ENCODE data around the gene C1QTNF9B.
"Not testable (repeated sequence)": the region's sequence is repeated elsewhere in the genome, so short reads cannot be mapped to it uniquely, and the experiment has no call there.

The C1QTNF9B gene

GRCh38 chr13:23897452-23897919 lies at the start of gene C1QTNF9B:
Gene C1QTNF9B, minus strand, starts transcription at chr13:23897502.
- H3K27me3 ChIP-seq (ENCODE audit: control insufficient read depth in 1 of 2, insufficient read depth in 2 of 2, low read length in 2 of 2); H3K4me1 ChIP-seq (ENCODE audit: insufficient read depth, low read length); H3K9me3 ChIP-seq (ENCODE audit: low read length); H3K36me3 ChIP-seq (ENCODE audit: insufficient read depth, low read length); H3K9ac ChIP-seq (ENCODE audit: low read length); H3K4me3 ChIP-seq (ENCODE audit: low read depth in 1 of 2, low read length in 2 of 2); H3K27ac ChIP-seq (ENCODE audit: low read depth, low read length): not testable (repeated sequence)

GRCh38 chr13:23946900-23947299 lies 49.6 kb upstream of the C1QTNF9B start:
- H3K9ac ChIP-seq (ENCODE audit: low read length), result no peak overlapping the region
- no peaks in the 10 kb centered on the region for H3K4me1 ChIP-seq (ENCODE audit: insufficient read depth, low read length)
- no peaks in the 10 kb centered on the region for H3K27me3 ChIP-seq (ENCODE audit: control insufficient read depth in 1 of 2, insufficient read depth in 2 of 2, low read length in 2 of 2)
- no peak overlapping the region for H3K27ac ChIP-seq (ENCODE audit: low read depth, low read length)
- H3K4me3 ChIP-seq (ENCODE audit: low read depth in 1 of 2, low read length in 2 of 2), result no peak overlapping the region
- H3K9me3 ChIP-seq (ENCODE audit: low read length), result no peaks in the 10 kb centered on the region
- no peaks in the 10 kb centered on the region for H3K36me3 ChIP-seq (ENCODE audit: insufficient read depth, low read length)

DNA sequence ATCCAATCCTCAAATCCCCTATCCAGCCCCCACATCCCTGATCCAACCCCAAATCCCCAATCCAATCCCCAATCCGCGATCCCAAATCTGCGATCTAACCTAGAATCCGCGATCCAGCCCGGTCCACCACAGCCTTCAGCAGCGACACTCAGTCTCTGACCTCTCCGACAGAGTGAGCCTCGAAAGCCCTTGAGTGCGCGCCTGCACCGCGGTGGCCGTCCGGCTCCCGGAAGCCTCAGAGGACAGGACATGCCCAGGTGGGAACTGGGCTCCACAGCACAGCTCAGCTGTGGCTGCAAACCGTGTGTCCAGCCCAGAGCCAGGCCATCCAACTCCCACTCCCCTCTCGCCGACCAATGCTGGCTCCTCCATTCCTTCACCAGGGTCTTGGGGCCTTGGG lies 48.8 kb upstream of the C1QTNF9B start:
- Histone ChIP-seq H3K27ac (ENCODE audit: low read depth, low read length) (no peak overlapping the region), H3K4me3 (ENCODE audit: low read depth in 1 of 2, low read length in 2 of 2) (no peak overlapping the region), H3K9ac (ENCODE audit: low read length) (no peak overlapping the region), H3K36me3 (ENCODE audit: insufficient read depth, low read length) (no peaks in the 10 kb centered on the region), H3K4me1 (ENCODE audit: insufficient read depth, low read length) (no peaks in the 10 kb centered on the region), H3K9me3 (ENCODE audit: low read length) (no peaks in the 10 kb centered on the region), H3K27me3 (ENCODE audit: control insufficient read depth in 1 of 2, insufficient read depth in 2 of 2, low read length in 2 of 2) (no peaks in the 10 kb centered on the region)

GRCh38 chr13:23945612-23946011 lies 48.3 kb upstream of the C1QTNF9B start:
- Histone ChIP-seq H3K4me3 (ENCODE audit: low read depth in 1 of 2, low read length in 2 of 2) (no peak overlapping the region), H3K9ac (ENCODE audit: low read length) (no peak overlapping the region), H3K9me3 (ENCODE audit: low read length) (no peaks in the 10 kb centered on the region), H3K36me3 (ENCODE audit: insufficient read depth, low read length) (no peaks in the 10 kb centered on the region), H3K4me1 (ENCODE audit: insufficient read depth, low read length) (no peaks in the 10 kb centered on the region), H3K27me3 (ENCODE audit: control insufficient read depth in 1 of 2, insufficient read depth in 2 of 2, low read length in 2 of 2) (no peaks in the 10 kb centered on the region), H3K27ac (ENCODE audit: low read depth, low read length) (no peak overlapping the region)

- H3K36me3 ChIP-seq (ENCODE audit: insufficient read depth, low read length), result no peaks in the 10 kb centered on the region
These were observed 43.9 kb upstream of the C1QTNF9B start for GRCh38 chr13:23941211-23941610.

DNA sequence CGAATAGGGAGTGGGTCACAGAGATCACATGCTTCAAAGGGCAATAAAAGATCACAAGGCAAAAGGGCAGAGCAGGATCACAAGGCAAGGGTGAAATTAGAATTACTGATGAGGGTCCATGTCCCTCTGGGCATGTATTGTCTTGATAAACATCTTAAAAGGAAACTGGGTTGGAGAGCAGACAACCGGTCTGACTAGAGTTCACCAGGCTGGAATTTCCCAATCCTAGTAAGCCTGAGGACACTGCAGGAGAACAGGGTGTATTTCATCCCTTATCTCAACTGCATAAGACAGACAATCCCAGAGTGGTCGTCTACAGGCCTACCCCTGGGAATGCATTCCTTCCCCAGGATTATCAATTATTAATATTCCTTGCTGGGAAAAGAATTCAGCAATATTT lies 42.4 kb upstream of the C1QTNF9B start:
- not testable (repeated sequence) for H3K9me3 ChIP-seq (ENCODE audit: low read length); H3K4me1 ChIP-seq (ENCODE audit: insufficient read depth, low read length); H3K4me3 ChIP-seq (ENCODE audit: low read depth in 1 of 2, low read length in 2 of 2); H3K27me3 ChIP-seq (ENCODE audit: control insufficient read depth in 1 of 2, insufficient read depth in 2 of 2, low read length in 2 of 2); H3K27ac ChIP-seq (ENCODE audit: low read depth, low read length); H3K36me3 ChIP-seq (ENCODE audit: insufficient read depth, low read length); H3K9ac ChIP-seq (ENCODE audit: low read length)

More at GRCh38 chr13:23941211-23941610, 43.9 kb upstream of the C1QTNF9B start:
- Histone ChIP-seq H3K27ac (ENCODE audit: low read depth, low read length) (no peak overlapping the region), H3K9me3 (ENCODE audit: low read length) (no peaks in the 10 kb centered on the region), H3K9ac (ENCODE audit: low read length) (no peak overlapping the region), H3K4me1 (ENCODE audit: insufficient read depth, low read length) (no peaks in the 10 kb centered on the region), H3K27me3 (ENCODE audit: control insufficient read depth in 1 of 2, insufficient read depth in 2 of 2, low read length in 2 of 2) (no peaks in the 10 kb centered on the region), H3K4me3 (ENCODE audit: low read depth in 1 of 2, low read length in 2 of 2) (no peak overlapping the region)

DNA sequence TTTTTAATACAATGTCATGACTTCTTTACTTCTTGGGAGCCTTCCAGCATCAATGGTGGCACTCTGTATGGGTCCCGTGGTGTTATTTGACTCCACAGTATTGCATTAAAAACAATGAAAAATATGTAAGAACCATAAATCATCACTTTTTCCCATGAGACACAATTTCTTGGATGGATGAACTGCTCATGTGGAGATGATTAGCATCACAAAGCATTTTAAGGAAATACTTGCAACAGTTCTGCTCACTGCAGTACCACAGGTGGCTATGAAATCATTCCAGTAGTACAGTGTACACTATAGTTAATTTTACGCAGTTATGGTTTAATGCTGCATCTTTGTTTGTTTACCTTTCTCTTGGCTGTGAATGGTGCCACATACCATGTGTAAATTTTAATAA lies 37.2 kb upstream of the C1QTNF9B start:
- Histone ChIP-seq H3K9me3 (ENCODE audit: low read length) (no peaks in the 10 kb centered on the region), H3K4me3 (ENCODE audit: low read depth in 1 of 2, low read length in 2 of 2) (no peak overlapping the region), H3K4me1 (ENCODE audit: insufficient read depth, low read length) (no peaks in the 10 kb centered on the region), H3K36me3 (ENCODE audit: insufficient read depth, low read length) (no peaks in the 10 kb centered on the region), H3K27me3 (ENCODE audit: control insufficient read depth in 1 of 2, insufficient read depth in 2 of 2, low read length in 2 of 2) (no peaks in the 10 kb centered on the region), H3K27ac (ENCODE audit: low read depth, low read length) (no peak overlapping the region), H3K9ac (ENCODE audit: low read length) (no peak overlapping the region)

- Histone ChIP-seq H3K9me3 (ENCODE audit: low read length) (no peaks in the 10 kb centered on the region), H3K4me1 (ENCODE audit: insufficient read depth, low read length) (no peaks in the 10 kb centered on the region), H3K27ac (ENCODE audit: low read depth, low read length) (no peak overlapping the region), H3K27me3 (ENCODE audit: control insufficient read depth in 1 of 2, insufficient read depth in 2 of 2, low read length in 2 of 2) (no peaks in the 10 kb centered on the region), H3K36me3 (ENCODE audit: insufficient read depth, low read length) (no peaks in the 10 kb centered on the region), H3K4me3 (ENCODE audit: low read depth in 1 of 2, low read length in 2 of 2) (no peak overlapping the region), H3K9ac (ENCODE audit: low read length) (no peak overlapping the region)
These were observed 31.7 kb upstream of the C1QTNF9B start for GRCh38 chr13:23928985-23929384.

DNA sequence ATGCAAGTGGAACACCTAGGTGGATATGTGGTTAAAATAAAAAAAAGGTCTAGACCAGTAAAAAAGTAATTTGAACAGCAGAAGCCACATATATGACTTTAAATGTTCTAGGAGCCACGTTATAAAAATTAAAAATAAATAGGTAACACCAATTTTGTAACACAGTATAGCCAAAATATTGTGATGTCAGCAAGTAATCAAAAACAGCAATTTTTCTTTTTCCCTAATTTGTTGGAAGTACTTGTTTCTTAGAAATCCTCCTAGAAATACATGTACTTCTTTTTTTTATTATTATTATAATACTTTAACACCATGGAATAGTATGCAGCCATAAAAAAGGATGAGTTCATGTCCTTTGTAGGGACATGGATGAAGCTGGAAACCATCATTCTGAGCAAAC lies 25.7 kb upstream of the C1QTNF9B start:
- H3K9ac ChIP-seq (ENCODE audit: low read length), result no peak overlapping the region
- H3K36me3 ChIP-seq (ENCODE audit: insufficient read depth, low read length), result no peaks in the 10 kb centered on the region
- H3K27me3 ChIP-seq (ENCODE audit: control insufficient read depth in 1 of 2, insufficient read depth in 2 of 2, low read length in 2 of 2), result no peaks in the 10 kb centered on the region
- no peaks in the 10 kb centered on the region for H3K4me1 ChIP-seq (ENCODE audit: insufficient read depth, low read length)
- no peak overlapping the region for H3K27ac ChIP-seq (ENCODE audit: low read depth, low read length)
- no peak overlapping the region for H3K4me3 ChIP-seq (ENCODE audit: low read depth in 1 of 2, low read length in 2 of 2)
- H3K9me3 ChIP-seq (ENCODE audit: low read length), result no peaks in the 10 kb centered on the region

DNA sequence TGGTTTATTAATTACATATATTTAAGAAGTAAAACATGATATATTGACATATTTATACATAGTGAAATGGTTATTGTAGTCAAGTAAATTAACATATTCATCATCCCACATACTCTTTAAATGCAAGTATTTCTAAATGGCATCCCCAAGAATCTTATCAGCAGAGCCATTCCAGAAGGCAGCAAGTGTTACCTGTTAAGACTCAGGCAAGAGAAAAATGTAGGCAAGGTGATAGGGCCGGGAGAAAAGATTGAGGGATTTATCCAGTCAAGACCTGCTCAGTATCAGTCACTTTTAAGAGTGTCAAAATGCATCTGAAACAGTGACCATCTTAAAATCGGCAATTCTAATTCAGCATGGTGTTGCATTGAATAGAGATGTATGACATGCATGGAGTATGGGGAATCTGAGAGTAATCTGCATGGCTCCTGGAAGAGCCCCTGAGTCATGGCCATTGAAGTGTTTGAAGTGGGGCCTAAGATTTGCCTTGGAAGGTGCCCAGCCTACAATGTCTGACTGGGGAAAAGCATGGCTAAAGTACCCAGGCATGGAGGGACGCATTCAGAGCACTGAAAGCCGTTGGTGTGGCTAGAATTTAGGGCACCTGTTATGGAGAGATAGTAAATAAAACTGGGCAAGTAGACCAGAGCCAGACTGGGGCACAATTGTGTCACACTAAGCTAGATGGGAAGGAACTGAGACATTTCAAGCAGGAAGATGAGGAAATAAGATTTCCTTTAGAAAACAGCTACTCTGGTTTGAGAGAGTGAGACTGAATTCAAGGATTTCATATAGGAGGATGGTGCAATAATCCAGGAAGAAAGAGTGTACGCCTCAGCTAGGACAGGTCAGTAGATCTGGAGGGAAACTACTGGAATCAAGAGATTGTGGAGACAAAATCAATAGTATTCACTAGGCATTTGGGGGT lies 25.0 kb upstream of the C1QTNF9B start:
- H3K27me3 ChIP-seq (ENCODE audit: control insufficient read depth in 1 of 2, insufficient read depth in 2 of 2, low read length in 2 of 2), result no peaks in the 10 kb centered on the region
- no peak overlapping the region for H3K9ac ChIP-seq (ENCODE audit: low read length)
- no peak overlapping the region for H3K27ac ChIP-seq (ENCODE audit: low read depth, low read length)
- no peaks in the 10 kb centered on the region for H3K9me3 ChIP-seq (ENCODE audit: low read length)
- no peak overlapping the region for H3K4me3 ChIP-seq (ENCODE audit: low read depth in 1 of 2, low read length in 2 of 2)
- no peaks in the 10 kb centered on the region for H3K36me3 ChIP-seq (ENCODE audit: insufficient read depth, low read length)
- H3K4me1 ChIP-seq (ENCODE audit: insufficient read depth, low read length), result no peaks in the 10 kb centered on the region

DNA sequence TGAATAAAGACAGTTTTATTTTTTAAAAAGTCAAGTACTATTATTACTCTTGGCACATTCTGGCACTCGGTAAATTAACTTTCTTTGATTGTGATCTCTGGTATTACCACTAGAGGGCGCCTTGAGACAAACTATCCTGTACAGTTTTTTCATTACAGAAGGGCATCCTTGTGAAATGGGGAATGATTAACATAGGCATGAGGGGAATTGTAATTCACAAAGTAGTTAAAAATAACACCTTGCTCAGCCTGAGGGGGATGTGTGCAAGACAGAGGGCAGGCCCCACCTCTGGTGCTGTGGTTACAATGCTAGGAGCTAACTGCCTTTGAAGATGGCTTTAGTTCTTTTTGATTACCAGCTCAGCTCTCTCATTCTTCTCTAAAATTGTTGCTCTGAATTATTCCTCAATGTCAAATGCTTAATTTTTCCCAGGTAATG lies 24.2 kb upstream of the C1QTNF9B start:
- H3K36me3 ChIP-seq (ENCODE audit: insufficient read depth, low read length), result no peaks in the 10 kb centered on the region
- H3K9me3 ChIP-seq (ENCODE audit: low read length), result no peaks in the 10 kb centered on the region
- H3K27me3 ChIP-seq (ENCODE audit: control insufficient read depth in 1 of 2, insufficient read depth in 2 of 2, low read length in 2 of 2), result no peaks in the 10 kb centered on the region
- no peaks in the 10 kb centered on the region for H3K4me1 ChIP-seq (ENCODE audit: insufficient read depth, low read length)
- H3K27ac ChIP-seq (ENCODE audit: low read depth, low read length), result no peak overlapping the region
- no peak overlapping the region for H3K4me3 ChIP-seq (ENCODE audit: low read depth in 1 of 2, low read length in 2 of 2)
- H3K9ac ChIP-seq (ENCODE audit: low read length), result no peak overlapping the region

DNA sequence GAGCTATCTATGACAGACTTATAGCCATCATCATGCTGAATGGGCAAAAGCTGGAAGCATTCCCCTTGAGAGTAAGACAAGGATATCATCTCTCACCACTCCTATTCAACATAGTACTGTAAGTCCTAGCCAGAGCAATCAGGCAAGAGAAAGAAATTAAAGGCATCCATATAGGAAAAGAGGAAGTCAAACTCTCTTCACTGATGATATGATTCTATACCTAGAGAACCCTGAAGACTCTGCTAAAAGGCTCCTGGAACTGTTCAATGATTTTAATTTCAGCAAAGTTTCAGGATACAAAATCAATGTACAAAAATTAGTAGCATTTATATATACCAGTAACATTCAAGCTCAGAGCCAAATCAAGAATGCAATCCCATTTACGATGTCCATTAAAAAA lies 21.7 kb upstream of the C1QTNF9B start:
- Histone ChIP-seq H3K27me3 (ENCODE audit: control insufficient read depth in 1 of 2, insufficient read depth in 2 of 2, low read length in 2 of 2) (no peaks in the 10 kb centered on the region), H3K9me3 (ENCODE audit: low read length) (no peaks in the 10 kb centered on the region), H3K27ac (ENCODE audit: low read depth, low read length) (no peak overlapping the region), H3K9ac (ENCODE audit: low read length) (no peak overlapping the region), H3K4me3 (ENCODE audit: low read depth in 1 of 2, low read length in 2 of 2) (no peak overlapping the region), H3K4me1 (ENCODE audit: insufficient read depth, low read length) (no peaks in the 10 kb centered on the region), H3K36me3 (ENCODE audit: insufficient read depth, low read length) (no peaks in the 10 kb centered on the region)
